GM21526 (cell line): ENCODE results near the gene GALNT8.
"Not testable (repeated sequence)": the region's sequence is repeated elsewhere in the genome, so short reads cannot be mapped to it uniquely, and the experiment has no call there.

Source experiments
- ATAC-seq: cut with Tn5 transposase; IDR thresholded peaks from one replicate; pipeline ENCODE4 v1.9.1; 2021; ENCODE audit warnings: moderate library complexity; ENCODE audit not compliant: unreplicated experiment, low FRiP score

GALNT8 gene

DNA sequence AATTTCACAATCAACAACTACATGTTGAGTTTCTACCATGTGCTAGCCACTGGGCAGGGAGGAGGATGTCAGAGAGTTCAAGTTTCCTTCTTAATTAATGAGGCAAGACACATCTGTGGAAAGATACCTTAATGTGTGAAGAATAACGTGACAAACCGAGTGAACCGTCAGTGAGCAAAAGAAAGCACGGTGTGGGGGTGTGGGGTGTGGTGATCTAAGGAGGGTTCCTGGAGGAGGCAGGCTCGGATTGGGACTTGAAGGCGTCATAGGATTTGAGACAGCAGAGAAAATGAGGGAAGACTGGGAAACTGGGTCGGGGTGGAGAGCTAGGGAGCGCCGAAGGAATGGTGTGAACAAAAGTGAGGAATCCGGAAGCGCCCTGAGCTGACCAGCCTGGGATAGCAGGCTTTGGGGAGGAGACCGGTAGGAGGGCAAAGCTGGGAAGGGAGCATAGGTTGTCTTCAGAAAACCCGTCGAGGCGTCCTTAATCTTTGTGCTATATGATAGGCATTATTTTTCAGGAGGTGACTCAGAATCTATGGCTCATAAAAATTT lies 22.3 kb downstream of the GALNT8 start:
- ATAC-seq: no peak

DNA sequence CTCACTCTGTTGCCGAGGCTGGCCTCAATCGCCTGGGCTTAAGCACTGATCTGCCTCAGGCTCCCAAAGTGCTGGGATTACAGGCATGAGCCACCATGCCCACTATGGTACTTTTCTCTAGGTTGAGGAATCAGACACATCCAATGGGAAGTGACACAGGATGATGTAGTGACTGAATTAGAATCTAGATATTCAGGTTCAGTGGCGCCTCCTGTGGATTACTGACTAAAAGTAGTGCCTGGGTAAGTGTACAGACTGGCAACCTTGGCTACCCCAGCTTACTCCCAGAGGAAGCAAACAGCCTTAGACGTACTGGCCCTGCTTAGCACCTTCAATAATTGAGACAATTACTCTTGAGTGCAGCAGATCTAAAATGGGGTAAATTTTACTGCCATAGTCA lies 22.8 kb downstream of the GALNT8 start:
- ATAC-seq: no peak

DNA sequence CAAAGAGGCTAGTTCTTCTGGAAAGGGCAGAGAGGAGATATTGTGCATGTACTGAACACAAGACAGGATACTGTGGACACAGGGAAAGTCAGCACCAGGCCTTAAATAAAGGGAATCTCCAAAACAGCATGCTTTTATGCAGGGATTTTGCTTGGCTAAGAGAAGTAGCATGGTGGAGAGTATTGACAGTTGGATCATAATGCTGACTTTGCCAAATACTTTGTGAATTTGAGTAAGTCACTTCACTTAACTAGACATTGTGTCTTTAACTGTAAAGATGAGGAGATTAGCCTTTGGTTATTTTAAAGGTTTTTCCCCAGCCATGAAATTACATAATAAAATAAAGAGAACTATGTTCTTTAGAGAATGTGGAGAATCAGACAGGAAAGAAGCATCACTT lies 24.5 kb downstream of the GALNT8 start:
- ATAC-seq: no peak

DNA sequence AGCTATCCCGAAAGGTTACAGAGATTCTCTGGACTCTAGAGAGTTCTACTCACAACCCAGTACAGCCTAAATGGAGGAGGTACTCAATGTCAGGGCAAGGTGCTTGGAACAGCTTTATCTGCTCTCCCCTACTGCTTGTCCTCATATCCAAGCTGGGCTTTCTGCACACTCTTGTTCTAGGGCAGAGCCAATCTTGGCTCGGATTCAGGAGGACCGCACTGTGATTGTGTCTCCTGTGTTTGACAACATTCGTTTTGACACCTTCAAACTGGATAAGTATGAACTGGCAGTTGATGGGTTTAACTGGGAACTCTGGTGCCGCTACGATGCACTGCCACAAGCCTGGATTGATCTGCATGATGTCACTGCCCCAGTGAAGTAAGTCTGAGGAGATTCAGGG lies 25.0 kb downstream of the GALNT8 start:
- ATAC-seq: no peak

DNA sequence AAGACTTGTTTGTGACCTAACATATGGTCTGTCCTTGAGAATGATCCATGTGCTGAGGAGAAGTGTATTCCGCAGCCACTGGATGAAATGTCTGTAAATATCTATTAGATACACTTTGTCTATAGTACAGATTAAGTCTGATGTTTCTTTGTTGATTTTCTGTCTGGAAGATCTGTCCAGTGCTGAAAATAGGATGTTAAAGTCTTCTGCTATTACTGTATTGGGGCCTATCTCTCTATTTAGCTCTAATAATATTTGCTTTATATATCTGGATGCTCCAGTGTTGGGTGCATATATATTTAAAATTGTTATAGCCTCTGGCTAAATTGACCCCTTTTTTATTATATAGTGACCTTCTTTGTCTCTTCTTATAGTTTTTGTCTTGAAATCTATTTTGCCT lies 31.5 kb downstream of the GALNT8 start:
- ATAC-seq: not testable (repeated sequence)

DNA sequence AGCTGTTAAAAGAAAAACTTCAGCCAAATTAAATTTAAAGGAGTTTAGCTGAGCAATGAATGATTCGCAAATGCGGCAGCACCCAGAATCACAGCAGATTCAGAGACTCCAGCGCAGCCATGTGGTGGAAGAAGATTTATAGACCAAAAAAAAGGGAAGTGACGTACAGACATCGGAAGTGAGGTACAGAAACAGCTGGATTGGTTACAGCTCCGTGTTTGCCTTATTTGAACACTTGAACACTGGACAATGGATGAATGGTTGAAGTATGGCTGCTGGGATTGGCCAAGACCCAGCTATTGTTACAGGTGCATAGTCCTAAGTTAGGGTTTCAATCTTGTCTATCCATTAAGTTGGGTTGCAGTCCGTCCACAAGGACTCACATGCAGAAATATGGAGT lies 42.6 kb downstream of the GALNT8 start:
- ATAC-seq: no peak

DNA sequence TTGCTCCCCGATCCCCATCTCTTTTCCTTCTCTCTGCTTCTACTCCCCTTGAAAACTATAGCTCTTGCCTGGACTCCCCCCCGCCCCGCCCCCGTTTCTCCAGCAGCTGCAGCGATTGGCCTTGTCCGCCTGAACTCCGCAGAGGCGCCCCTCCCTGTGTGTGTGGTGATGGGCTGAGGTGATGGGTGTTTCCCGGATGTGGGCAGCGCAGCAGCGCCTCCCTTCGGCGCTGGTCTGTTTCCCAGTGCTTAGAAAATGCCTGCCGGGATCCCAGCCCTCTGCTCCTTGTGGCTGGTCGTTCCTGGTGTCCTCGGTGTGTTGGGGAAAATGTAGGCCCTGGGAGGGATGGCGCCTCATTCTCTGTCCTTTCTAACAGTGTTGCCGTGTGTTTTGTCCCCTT lies 43.3 kb downstream of the GALNT8 start:
- ATAC-seq: no peak

DNA sequence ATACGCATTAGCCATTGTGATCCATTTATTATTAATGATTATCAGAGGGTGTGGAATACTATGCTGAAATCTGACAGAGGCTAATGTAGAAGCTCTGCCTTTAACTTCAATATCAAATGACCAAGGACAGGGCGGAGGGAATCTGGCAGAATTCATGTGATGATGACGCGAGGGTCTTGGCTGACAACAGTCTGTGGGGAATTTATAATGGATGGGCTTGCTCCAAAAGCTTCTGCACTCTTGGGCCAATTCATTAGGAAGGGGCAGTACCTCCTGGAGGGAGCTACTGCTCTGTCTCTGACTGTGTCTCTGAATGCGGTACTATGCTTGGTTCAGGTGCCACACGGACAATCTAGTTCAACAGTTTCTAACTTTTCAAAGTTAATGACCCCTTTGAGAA lies 46.2 kb downstream of the GALNT8 start:
- no peak for ATAC-seq

DNA sequence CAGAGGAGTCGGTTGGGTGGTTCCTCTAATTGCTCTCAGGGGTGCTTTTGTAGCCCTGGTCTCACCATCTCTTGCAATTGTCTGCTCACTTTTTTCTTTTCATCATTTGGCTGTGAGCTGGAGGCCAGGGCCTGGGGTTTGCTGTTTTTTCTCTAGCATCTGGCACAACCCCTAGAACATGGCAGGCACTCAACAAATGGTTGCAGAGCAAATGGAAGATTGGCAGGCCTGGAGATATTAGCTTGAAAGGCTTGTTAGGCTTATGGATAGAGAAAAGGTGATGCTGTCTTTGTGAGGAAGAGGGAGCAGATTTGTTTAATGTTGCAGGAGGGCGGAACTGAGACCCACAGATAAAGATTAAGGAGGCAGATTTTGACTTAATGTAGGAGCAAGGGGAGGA lies 47.0 kb downstream of the GALNT8 start:
- ATAC-seq: no peak

DNA sequence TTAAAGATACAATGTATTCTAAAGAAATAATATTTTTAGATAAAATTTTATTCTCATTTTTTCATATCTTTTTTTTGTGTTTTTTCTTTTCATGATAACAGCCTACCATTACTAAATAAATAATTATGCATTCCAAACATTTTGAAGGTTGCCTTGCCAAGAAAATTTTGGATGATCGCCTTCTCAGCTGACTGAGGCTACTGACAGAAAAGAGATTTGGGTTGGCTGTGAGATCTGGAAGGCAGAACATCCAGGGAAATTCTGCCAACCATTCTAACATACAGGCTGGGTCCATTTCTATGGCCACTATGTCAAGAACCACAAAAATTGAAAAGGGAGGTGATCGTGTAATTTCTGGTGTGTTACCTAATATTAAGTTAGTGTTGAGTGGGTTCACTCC lies 48.1 kb downstream of the GALNT8 start:
- no peak for ATAC-seq

DNA sequence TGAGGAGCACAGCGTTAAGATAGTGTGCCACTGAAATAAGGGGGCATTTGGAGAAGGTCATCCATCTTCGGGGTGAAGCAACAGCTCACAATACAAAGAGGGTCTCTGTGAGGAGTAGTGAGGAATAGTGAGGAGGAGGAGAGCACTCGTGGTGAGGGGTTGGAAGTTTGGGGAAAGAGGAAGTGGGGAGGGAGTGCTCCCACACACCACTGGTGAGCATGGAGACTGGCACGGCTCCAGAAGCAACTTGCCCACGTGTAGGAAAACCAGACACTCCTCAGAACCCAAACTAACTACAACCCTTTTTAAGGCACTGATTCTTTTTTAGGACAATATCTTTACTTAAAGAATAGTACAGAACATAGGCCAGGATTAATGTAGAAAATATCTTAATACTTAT lies 48.9 kb downstream of the GALNT8 start:
- ATAC-seq: no peak

DNA sequence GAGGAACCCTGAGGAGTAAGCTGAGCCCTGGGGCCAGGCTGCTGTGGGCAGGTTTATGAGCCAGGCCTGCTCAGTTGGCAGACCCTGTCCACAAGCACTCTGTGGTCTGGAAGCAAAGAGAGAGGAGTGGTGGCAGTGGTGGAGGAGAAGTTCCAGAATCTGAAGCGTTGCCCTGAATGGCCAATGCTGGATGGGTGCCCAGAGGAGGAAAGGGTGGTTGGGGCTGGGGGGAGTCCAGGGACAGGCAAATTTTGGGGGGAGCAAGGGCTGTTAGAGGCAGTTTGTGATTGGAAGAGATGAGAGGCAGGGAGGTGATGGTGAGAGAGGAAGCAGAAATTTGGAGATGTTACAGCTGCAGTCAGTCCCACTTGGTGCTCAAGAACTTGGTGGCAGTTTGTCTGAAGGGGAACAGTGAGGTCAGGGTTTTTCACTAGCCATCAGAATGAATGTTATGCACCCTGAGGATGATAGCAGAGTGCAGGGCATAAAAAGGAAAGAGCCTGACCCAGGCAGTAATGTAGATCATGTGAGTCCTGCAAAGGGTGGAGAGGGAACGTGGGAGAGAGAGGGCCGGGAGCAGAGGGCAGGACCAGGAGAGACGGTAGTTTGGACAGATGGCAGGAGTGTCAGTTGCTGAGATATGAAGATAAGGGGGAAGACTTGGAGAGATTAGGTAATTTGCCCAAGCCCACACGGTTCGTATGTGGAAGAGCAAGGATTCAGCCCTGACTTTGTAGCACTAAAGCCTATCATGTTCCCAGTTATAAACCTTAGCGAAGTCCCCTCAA lies 51.2 kb downstream of the GALNT8 start:
- no peak for ATAC-seq

DNA sequence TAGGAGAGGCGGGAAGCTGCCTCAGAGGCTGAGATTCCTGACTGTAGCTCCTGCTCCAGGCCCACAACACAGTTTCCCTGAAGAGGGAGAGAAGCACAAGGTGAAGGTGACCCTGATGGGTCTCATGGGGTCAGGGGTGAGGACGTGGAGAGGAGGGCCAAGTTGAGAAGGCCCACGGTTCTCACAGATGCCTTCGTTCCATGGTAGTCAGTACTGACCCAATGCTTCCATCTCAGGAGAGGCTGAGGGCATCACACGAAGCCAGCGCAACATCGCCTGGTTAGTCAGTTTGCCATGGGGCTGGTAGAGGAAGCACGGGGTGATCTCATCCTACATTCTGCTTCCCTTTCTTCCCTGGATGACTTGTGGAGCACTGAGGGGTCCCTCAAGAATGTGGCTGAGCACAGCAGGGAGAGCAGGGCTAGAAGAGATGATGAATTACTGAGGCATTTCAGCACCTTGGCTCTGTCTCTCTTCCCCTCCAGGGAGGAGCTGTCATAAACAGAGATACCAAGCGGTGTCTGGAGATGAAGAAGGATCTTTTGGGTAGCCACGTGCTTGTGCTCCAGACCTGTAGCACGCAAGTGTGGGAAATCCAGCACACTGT lies 51.9 kb downstream of the GALNT8 start:
- ATAC-seq: no peak

DNA sequence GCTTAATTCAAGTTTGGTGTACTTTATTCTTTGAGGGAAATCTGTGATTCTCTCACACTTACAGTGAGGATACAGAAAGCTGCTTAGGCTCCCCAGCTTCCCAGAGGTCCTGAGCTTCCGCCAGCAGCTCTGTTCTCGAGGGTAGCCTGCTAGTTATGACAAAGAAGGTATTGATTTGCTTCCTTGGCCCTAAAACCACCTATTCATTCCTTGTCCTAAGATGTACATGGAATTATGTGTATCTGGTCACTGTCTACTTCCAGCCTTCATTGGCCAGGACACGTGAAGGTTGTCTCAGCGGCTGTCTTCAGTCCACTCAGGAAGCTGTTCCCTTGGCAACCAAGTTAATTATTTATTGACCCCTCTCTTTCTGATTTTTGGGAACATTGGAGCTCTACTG lies 55.7 kb downstream of the GALNT8 start:
- ATAC-seq: no peak

DNA sequence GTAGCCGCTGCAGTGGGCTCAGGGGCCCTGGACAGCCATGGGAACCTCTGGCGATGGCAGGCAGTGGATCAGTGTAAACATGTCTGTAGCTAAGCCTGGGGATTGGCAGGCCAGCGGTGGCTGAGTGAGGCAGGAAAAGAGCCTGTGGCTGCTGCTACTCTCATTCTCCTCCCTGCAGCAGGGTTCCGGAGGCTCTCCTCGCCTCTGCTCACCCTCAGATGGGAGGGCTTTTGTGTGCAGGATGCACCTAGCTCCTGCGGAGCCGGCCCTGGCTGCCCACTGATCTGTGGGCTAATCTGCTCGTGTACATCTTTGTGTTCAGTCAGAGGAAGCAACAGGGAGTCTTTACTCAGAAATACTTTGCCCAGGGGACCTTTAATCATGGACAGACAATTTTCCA lies 59.5 kb downstream of the GALNT8 start:
- no peak for ATAC-seq

DNA sequence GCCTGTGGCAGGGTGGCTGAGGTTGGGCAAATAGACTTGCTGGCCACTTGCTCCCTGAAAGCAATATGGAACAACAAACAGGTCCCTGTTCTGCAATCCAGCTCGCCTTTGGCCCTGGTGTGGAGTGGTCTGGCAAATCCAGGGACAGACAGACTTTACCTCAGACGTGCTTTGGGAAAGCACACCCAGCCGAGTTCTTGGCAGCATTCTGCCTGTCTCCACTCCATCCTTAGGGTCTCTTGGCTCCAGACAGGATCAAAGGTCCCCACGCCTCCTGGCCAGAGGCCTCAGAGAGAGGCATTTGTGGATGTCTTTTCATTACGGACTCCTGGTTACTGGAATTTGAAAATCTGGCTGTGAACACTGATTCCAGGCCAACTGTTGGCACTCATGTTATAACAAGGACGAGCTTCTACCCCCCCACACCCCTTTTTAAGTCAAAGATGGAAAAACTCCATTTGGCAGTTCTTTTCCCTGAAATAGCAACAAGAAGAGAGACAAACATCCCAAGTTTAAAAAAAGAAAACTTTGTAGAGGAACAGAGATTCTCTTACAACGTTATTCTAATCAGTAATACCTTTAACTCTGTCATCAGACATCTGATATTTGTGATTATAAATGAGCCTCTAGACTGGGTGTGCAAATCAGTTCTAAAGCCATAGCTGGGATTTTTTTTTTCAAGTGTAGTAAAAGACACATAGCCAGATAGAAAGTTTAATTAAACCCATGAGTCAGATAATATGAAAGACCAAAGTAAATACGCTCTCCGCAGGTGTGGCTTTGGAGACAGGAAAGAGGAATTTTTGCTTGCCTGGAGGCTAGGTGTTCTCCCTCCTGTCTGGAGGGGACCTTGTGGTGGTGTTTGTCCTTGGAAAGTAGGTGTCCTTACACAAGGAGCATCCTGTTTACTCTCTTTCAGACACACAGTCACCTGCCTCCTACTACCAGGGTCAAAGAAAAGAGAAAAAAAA lies 60.7 kb downstream of the GALNT8 start:
- no peak for ATAC-seq

DNA sequence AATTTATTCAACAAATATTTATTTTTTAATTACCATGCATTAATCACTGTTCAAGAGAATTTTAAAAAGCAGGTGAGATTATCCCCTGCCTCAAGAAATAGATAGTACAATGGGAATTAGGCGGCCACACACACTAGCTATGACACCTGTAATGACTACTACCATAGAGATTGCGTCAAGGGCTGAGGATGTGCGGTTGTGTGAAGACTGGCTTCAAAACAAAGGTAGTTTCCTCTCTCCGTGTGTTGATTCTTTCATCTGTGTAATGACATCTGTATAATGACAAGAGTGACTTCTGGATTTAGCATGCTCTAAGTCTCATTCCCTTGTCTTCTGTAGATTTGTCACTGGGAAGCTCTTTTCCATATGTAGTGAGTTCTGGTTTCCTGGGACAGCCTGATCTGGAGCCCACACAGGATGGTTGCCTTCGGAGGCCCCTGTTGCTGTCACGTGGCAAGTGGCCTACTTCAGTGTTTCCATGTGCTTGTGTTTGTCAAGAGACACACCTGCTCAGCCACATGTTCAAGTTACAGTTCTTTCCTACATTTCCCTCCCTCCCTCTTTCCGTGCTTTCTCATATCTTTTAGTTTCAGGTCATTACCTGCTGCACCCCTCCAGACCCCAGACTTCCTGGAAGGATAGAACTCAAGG lies 64.3 kb downstream of the GALNT8 start:
- ATAC-seq: no peak

DNA sequence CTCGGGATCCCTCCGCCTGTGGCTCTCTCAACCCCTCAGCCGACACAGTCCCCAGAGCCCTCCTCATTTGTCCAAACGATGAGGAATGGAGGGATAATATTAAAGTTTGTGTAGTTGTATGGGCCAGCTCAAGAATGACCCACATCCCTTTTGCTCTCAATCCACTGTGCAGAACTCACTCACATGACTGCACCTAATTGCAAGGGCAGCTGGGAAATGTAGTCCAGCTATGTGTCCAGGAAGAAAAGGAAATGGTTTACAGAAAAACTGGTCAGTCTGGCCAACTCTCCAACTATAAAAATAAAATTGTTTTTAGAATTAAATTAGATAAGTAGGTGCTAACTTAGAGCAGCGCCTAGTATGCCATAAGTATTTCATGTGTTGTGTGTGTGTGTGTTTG lies 66.6 kb downstream of the GALNT8 start:
- ATAC-seq: no peak

DNA sequence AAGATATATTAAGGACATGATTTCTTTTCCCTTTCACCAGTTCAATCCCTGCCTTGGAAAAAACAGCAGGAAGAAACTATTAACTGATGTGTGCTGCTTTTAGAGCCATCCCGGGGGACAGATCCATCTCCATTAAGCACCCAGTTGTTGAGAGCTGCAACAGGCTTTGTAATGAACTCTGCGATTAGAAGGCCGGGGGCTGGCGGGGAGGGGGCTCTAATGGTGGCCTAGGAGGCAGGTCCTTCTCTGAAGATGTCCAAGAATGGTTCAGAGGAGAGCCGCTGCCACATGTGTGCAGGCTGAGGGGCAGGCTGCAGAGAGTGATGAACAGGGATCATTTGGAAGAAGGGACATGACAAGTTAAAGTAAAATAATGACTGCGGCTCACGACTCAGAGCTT lies 67.8 kb downstream of the GALNT8 start:
- no peak for ATAC-seq

DNA sequence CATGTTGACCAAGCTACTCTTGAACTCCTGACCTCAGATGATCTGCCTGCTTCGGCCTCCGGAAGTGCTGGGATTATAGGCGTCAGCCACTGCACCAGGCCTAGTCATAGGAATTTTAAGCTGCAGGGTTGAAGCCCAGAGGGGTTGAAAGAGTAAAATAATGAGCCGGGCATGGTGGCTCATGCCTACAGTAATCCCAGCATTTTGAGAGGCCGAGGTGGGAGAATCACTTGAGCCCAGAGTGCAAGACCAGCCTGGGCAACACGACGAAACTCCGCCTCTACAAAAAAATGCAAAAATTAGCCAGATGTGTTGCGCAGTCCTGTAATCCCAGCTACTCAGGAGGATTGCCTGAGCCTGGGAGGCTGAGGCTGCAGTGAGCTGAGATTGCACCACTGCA lies 69.6 kb downstream of the GALNT8 start:
- ATAC-seq: no peak

DNA sequence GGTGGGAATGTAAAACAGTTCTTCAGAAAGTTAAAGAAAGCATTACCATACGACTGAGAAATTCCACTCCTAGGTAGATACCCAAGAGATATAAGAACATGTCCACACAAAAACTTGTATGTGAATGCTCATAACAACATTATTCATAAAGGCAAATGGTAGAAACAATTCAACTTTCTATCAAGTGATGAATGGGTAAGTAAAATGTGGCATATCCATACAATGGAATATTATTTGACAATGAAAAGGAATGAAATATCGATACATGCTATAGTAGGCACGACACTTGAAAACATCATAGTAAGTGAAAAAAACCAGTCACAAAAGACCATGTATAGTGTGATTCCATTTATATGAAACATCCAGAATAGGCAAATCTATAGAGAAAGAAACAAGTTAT lies 71.3 kb downstream of the GALNT8 start:
- no peak for ATAC-seq
